Effector CD8-positive, alpha-beta T cell (primary cell): ENCODE results near the gene SPATA32.
A peak's percentile ranks its signal among the peaks of the same experiment; 100 is the strongest.

Experiments used
- DNase-seq: peaks from one replicate; lab custom pipeline; 2025; lab: John Stamatoyannopoulos, UW

Gene SPATA32

GRCh38 chr17:45229681-45230409, 32.0 kb downstream of the SPATA32 start:
- DNase-seq, result no peak

- peak; percentile 69 for DNase-seq
Observed at GRCh38 chr17:45228763-45229539, 32.9 kb downstream of the SPATA32 start.

GRCh38 chr17:45227926-45228762, 33.8 kb downstream of the SPATA32 start:
- DNase-seq, result no peak

- DNase-seq, result no peak
Observed at GRCh38 chr17:45227101-45227925, 34.6 kb downstream of the SPATA32 start.

DNA sequence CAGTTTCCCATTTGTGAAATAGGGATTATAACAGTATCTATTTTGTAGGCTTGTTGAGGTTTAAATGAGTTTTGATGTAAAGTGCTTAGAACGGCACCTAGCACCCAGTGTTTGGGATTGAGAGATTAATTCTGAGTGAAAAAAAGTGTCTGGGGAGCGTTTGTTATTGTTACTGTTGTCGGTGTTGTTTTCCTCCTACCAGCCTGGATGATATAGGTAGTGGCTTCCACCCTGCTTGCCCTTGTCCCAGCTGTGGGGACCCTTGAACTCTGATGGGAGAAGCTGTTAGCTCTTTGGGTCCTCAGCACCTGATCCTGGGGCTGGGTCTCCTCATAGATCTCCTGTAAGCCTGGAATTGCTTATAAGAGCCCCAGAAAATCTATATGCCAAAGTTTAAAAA, 35.3 kb downstream of the SPATA32 start:
- DNase-seq, result no peak

DNA sequence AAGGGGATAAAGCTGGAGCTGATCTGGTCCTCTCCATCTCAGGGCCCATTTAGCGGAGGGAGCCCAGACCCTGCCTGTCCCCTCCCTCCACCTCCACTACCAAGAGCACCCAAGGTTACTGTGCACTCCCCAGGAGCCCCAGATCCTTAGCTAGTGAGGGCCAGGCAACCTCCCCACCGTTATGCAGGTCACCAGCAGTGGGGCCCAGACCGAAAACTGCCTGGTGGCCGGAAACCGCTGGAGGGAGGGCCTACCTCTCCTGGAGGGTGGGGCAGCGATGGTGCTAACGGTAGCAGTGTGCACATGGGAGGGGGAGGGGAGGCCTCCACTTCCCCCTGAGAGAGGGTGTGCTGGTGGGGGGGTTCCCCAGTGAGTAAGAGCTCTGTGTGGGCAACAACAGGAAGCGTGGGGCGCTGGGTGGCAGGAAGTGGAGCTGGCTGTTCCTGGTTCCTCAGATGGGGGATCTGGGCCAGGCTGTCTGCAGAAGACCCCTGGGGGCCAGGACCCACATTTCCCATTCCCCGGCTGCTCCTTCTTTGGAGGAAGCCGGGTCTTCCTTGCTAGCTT, 35.8 kb downstream of the SPATA32 start:
- DNase-seq, result peak; percentile 80

DNA sequence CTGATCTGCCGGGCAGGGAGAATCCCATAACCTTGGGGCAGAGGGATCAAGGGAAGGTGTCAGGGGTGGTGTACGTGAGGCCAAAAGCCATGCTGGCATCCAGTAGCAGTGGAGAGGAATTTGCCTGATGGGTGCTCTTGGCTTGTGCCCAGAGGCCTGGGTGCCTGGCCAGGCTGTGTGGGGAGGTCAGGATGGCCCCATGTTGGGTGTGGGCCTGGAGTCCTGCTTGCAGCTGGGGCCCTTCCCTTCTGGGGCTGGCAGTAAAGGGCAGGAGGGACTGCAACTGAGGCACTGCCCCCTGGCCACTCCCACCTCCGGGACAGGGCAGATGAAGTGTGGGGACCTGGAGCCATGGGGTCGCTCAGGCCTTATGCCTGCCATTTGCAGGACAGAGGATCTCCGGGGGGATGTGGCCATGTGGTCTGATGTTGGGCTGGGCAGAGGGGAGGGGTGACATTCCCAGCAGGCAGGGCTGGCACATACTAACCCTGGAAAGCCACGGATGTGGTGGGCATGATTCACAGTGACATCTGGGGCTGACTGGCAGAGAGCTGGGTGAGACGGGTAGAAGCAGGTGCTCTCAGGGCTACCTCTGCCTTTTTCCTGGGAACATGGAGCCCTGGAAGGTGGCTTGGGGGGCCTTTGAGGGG, 36.7 kb downstream of the SPATA32 start:
- DNase-seq, result peak; percentile 28

GRCh38 chr17:45224671-45225050, 37.2 kb downstream of the SPATA32 start:
- DNase-seq, result no peak

DNA sequence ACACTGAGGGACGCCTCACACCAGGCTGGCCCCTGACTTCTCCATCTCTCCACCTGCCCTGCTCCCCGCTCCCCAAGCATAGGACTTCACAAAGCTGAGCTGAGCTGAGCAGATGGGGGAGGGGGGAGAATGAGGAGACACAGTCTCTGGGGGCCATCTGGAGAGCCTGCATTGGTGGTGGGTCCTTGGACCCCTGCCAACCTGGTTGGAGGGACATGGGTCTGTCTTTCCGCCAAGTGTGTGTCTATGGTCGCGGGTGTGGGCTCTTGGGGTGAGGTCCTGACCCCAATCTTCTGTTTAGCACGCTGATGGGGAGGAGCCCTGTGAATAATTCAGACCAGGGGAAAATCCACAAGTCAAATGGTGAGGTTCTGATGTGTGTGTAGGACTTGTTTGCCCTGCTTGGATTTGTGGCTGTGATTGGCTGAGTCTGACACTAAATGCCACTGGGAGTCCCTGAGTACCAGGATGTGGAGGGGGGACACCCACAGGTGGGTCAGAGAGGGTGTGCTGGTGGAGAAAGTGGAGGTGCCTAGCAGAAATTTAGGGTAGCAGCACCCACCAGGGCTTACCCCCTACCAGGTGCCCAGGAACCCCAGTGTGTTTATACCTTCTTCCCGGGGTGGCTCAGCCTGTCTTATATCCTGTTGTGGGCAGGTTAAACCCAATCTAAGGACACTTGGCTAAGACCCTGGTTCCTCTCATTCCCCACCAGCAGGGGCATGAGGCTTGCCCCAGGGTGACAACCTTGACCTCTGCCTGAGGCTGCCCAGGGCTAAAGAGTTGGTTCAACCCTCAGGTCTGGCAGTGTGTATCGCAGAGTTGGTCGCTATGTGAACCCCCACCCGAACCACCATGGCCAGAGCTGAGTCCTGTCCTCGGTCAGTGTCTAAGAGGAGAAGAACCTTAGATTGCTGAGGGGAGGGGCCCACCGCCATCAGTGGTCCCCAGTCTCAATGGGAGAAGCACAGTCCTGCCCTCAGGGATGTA, 38.1 kb downstream of the SPATA32 start:
- DNase-seq, result no peak

GRCh38 chr17:45222996-45223538, 38.8 kb downstream of the SPATA32 start:
- DNase-seq, result no peak

DNA sequence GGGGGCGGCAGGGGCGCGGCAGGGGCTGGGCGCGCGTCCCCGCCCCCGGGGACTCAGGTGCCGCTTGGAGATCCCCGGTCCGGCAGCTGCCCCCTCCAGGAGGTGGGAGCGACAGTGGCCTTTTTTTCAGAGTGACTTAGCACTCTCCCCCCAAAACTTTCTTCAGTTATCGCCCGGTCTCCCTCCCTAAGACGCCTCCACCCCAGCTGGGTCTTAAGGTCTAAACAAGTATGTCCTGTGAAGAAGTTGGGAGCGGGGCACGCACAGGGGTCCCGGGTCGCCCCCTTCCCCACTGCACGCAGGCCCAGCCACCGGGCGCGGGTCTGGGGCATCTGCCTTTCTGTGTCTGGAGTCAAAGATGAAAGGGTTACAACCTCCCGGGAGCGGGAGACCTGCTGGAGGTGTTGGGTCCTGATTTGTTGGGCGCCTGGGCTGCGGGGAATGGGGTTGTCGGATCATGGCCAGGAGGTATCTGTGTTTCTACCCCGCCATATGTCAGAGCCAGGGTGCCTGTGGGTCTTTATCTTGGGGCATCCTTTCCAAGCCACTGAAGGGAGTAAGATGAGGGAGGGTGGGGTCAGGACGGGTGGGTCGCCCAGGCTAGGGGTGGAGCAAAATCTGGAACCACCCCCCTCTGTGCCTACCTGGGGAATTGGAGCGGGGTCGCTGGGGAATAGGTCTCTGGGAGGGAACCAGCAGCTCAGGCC, 39.5 kb downstream of the SPATA32 start:
- DNase-seq, result peak; percentile 23

GRCh38 chr17:45222014-45222288, 39.9 kb downstream of the SPATA32 start:
- DNase-seq, result no peak

DNA sequence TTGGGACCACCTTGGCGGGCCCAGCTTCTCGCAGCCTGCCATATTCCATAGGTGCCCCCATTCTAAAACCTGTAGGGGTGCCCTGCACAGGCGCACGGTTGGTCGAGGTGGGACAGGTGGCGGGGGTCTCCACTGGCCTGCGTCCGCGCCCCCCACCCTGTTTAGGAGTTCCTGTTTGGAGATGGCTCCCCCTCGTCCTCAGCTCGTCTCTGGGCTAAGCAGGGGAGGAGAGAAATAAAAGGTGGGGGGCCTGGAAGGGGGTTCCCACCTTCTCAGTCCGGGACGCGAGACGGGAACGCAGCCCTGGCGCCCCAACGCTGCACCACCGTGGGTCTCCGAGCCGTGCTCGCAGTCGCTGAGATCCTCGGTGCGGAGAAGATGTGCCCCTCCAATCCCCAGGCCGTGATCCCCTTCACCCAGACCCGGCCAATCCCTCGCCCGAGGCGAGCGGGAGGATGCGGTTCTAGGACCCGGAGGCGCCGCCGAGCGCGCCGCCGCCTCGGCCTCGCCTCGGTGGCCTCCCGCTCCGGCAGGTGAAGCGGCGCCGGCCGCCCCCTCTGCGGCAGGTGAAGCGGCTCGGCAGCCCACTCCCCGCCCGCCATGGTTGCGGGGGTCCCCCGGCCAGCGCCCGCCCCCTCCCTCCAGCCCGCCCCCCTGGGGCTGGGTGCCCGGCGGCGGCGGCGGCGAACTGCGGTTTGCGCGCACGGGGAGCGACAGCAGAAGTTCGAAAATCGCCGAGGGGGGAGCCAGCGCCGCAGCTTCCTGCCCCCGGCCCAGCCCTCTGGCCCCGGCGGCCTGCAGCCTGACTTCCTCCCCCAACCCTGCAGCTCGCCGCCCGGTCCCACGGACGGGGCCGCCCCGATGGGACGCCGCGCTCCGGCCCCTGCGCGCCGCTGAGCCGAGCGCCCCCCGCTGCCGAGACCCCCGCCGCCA, 40.5 kb downstream of the SPATA32 start, which contains the start of gene FMNL1:
TSS of gene FMNL1 (plus strand) at position 805 of the 933 bp plus-strand sequence. CDS start 240 bp downstream, outside the sequence.
- DNase-seq, result peak; percentile 19

DNA sequence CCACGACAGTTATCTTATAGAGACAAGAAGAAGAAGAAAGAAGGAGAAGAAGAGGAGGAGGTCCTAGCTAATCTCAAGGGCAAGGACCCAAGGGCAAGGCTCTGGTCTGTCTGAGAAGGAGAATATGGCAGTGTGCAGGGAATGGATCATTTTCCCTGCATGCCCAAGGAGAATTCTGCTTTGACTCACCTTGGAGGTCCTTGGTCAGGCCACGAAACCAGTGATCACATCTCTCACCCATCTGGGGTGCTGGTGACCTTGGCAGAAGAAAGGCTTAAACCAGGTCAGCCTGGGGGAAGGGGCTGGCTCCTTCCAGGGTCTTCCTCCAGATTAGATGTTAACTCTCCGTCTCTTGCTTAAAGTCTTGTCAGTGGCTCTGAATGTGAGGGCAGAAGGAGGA, 41.8 kb downstream of the SPATA32 start:
- DNase-seq, result no peak

- peak; percentile 92 for DNase-seq
Observed at GRCh38 chr17:45218895-45219661, 42.8 kb downstream of the SPATA32 start.
